ENCODE data around the gene HBE1.
"Not testable (repeated sequence)": the region's sequence is repeated elsewhere in the genome, so short reads cannot be mapped to it uniquely, and the experiment has no call there.

The HBE1 gene

GRCh38 chr11:5254646-5255413 is 14.9 kb downstream of the HBE1 start, which contains the start of gene HBG2:
Gene HBG2 (minus strand): TSS chr11:5254781. CDS start chr11:5254728, 53 bp downstream.
- H3K9me3 ChIP-seq (ENCODE audit: low read length); H3K27me3 ChIP-seq (ENCODE audit: insufficient read depth, low read length); H3K36me3 ChIP-seq (ENCODE audit: insufficient read depth, low read length); H2AFZ ChIP-seq (ENCODE audit: low read depth, low read length); H3K4me1 ChIP-seq (ENCODE audit: insufficient read depth, low read length); H3K4me3 ChIP-seq (ENCODE audit: low read length): not testable (repeated sequence)

GRCh38 chr11:5254023-5254422 is 15.7 kb downstream of the HBE1 start:
- H3K9me3 ChIP-seq (ENCODE audit: low read length); H3K36me3 ChIP-seq (ENCODE audit: insufficient read depth, low read length); H3K27me3 ChIP-seq (ENCODE audit: insufficient read depth, low read length); H3K4me3 ChIP-seq (ENCODE audit: low read length); H3K4me1 ChIP-seq (ENCODE audit: insufficient read depth, low read length); H2AFZ ChIP-seq (ENCODE audit: low read depth, low read length): not testable (repeated sequence)

GRCh38 chr11:5253440-5253839 is 16.3 kb downstream of the HBE1 start:
- not testable (repeated sequence) for H3K4me1 ChIP-seq (ENCODE audit: insufficient read depth, low read length); H3K9me3 ChIP-seq (ENCODE audit: low read length); H3K4me3 ChIP-seq (ENCODE audit: low read length); H2AFZ ChIP-seq (ENCODE audit: low read depth, low read length); H3K27me3 ChIP-seq (ENCODE audit: insufficient read depth, low read length); H3K36me3 ChIP-seq (ENCODE audit: insufficient read depth, low read length)

GRCh38 chr11:5252919-5253265 is 16.9 kb downstream of the HBE1 start:
- no peaks in the 10 kb centered on the region for H3K4me1 ChIP-seq (ENCODE audit: insufficient read depth, low read length)
- no peaks in the 10 kb centered on the region for H3K36me3 ChIP-seq (ENCODE audit: insufficient read depth, low read length)
- H3K27me3 ChIP-seq (ENCODE audit: insufficient read depth, low read length): no peaks in the 10 kb centered on the region
- no peak overlapping the region for H2AFZ ChIP-seq (ENCODE audit: low read depth, low read length)
- H3K9me3 ChIP-seq (ENCODE audit: low read length): no peaks in the 10 kb centered on the region
- no peak overlapping the region for H3K4me3 ChIP-seq (ENCODE audit: low read length)

- Histone ChIP-seq H3K27me3 (ENCODE audit: insufficient read depth, low read length) (no peaks in the 10 kb centered on the region), H3K9me3 (ENCODE audit: low read length) (no peaks in the 10 kb centered on the region), H2AFZ (ENCODE audit: low read depth, low read length) (no peak overlapping the region), H3K4me3 (ENCODE audit: low read length) (no peak overlapping the region), H3K36me3 (ENCODE audit: insufficient read depth, low read length) (no peaks in the 10 kb centered on the region), H3K4me1 (ENCODE audit: insufficient read depth, low read length) (no peaks in the 10 kb centered on the region)
Measured at GRCh38 chr11:5252192-5252918, 17.4 kb downstream of the HBE1 start.

- Histone ChIP-seq H3K4me1 (ENCODE audit: insufficient read depth, low read length) (no peaks in the 10 kb centered on the region), H3K27me3 (ENCODE audit: insufficient read depth, low read length) (no peaks in the 10 kb centered on the region), H3K4me3 (ENCODE audit: low read length) (no peak overlapping the region), H3K36me3 (ENCODE audit: insufficient read depth, low read length) (no peaks in the 10 kb centered on the region), H2AFZ (ENCODE audit: low read depth, low read length) (no peak overlapping the region), H3K9me3 (ENCODE audit: low read length) (no peaks in the 10 kb centered on the region)
Measured at GRCh38 chr11:5251746-5252145, 18.0 kb downstream of the HBE1 start.

- Histone ChIP-seq H3K36me3 (ENCODE audit: insufficient read depth, low read length) (no peaks in the 10 kb centered on the region), H2AFZ (ENCODE audit: low read depth, low read length) (no peak overlapping the region), H3K4me1 (ENCODE audit: insufficient read depth, low read length) (no peaks in the 10 kb centered on the region), H3K27me3 (ENCODE audit: insufficient read depth, low read length) (no peaks in the 10 kb centered on the region), H3K4me3 (ENCODE audit: low read length) (no peak overlapping the region), H3K9me3 (ENCODE audit: low read length) (no peaks in the 10 kb centered on the region)
Measured at GRCh38 chr11:5250543-5251204, 19.1 kb downstream of the HBE1 start.

- H3K36me3 ChIP-seq (ENCODE audit: insufficient read depth, low read length); H3K4me3 ChIP-seq (ENCODE audit: low read length); H3K4me1 ChIP-seq (ENCODE audit: insufficient read depth, low read length); H3K27me3 ChIP-seq (ENCODE audit: insufficient read depth, low read length); H2AFZ ChIP-seq (ENCODE audit: low read depth, low read length); H3K9me3 ChIP-seq (ENCODE audit: low read length): not testable (repeated sequence)
Measured at GRCh38 chr11:5249807-5250396, 19.8 kb downstream of the HBE1 start, which contains the start of gene HBG1. Gene HBG1 (minus strand): TSS chr11:5249857. CDS start chr11:5249804, 53 bp downstream.

GRCh38 chr11:5248498-5248897 is 21.2 kb downstream of the HBE1 start:
- H3K36me3 ChIP-seq (ENCODE audit: insufficient read depth, low read length); H3K9me3 ChIP-seq (ENCODE audit: low read length); H3K27me3 ChIP-seq (ENCODE audit: insufficient read depth, low read length); H2AFZ ChIP-seq (ENCODE audit: low read depth, low read length); H3K4me3 ChIP-seq (ENCODE audit: low read length); H3K4me1 ChIP-seq (ENCODE audit: insufficient read depth, low read length): not testable (repeated sequence)

- H3K27me3 ChIP-seq (ENCODE audit: insufficient read depth, low read length): no peaks in the 10 kb centered on the region
- no peaks in the 10 kb centered on the region for H3K4me1 ChIP-seq (ENCODE audit: insufficient read depth, low read length)
- H3K36me3 ChIP-seq (ENCODE audit: insufficient read depth, low read length): no peaks in the 10 kb centered on the region
- H2AFZ ChIP-seq (ENCODE audit: low read depth, low read length): no peak overlapping the region
- no peak overlapping the region for H3K4me3 ChIP-seq (ENCODE audit: low read length)
- no peaks in the 10 kb centered on the region for H3K9me3 ChIP-seq (ENCODE audit: low read length)
Measured at GRCh38 chr11:5247472-5248192, 22.1 kb downstream of the HBE1 start.

GRCh38 chr11:5246772-5247471 is 22.8 kb downstream of the HBE1 start:
- Histone ChIP-seq H3K27me3 (ENCODE audit: insufficient read depth, low read length) (no peaks in the 10 kb centered on the region), H3K36me3 (ENCODE audit: insufficient read depth, low read length) (no peaks in the 10 kb centered on the region), H3K4me3 (ENCODE audit: low read length) (no peak overlapping the region), H2AFZ (ENCODE audit: low read depth, low read length) (no peak overlapping the region), H3K9me3 (ENCODE audit: low read length) (no peaks in the 10 kb centered on the region), H3K4me1 (ENCODE audit: insufficient read depth, low read length) (no peaks in the 10 kb centered on the region)

- H2AFZ ChIP-seq (ENCODE audit: low read depth, low read length): no peak overlapping the region
- H3K4me3 ChIP-seq (ENCODE audit: low read length): no peak overlapping the region
- no peaks in the 10 kb centered on the region for H3K36me3 ChIP-seq (ENCODE audit: insufficient read depth, low read length)
- no peaks in the 10 kb centered on the region for H3K27me3 ChIP-seq (ENCODE audit: insufficient read depth, low read length)
- no peaks in the 10 kb centered on the region for H3K4me1 ChIP-seq (ENCODE audit: insufficient read depth, low read length)
- no peaks in the 10 kb centered on the region for H3K9me3 ChIP-seq (ENCODE audit: low read length)
Measured at GRCh38 chr11:5245155-5245554, 24.6 kb downstream of the HBE1 start.

All from neuron (in vitro differentiated cells).